H4 (cell line): ENCODE results near the gene PHACTR1. TPM values are rescaled to one million over a fixed set of nuclear protein-coding genes. Genes with fewer than 3 reads are reported as not detected.

Source experiments
- DNase-seq: peaks from one replicate; pipeline ENCODE4 v3.0.0-alpha.2; 2015; ENCODE audit warnings: low spot score
- total RNA-seq: library from RNA; depleted of rRNA; stranded (reverse); fragments of >200 nt; shearing (Covaris generic); gene quantifications from 2 replicates; pipeline ENCODE4 v1.2.3, GENCODE V29; 2014

The PHACTR1 gene
- total RNA-seq, 1 experiment from 2014 or later = 3.3 TPM

- DNase-seq = no peak
Observed at GRCh38 chr6:13025893-13026499, 309.4 kb downstream of the PHACTR1 start.

GRCh38 chr6:13026557-13026956 is 310.0 kb downstream of the PHACTR1 start:
- DNase-seq = no peak

- no peak for DNase-seq
Observed at GRCh38 chr6:13027207-13027606, 310.6 kb downstream of the PHACTR1 start.

- no peak for DNase-seq
Observed at GRCh38 chr6:13030396-13030795, 313.8 kb downstream of the PHACTR1 start.

GRCh38 chr6:13032566-13032965 is 316.0 kb downstream of the PHACTR1 start:
- no peak for DNase-seq

- DNase-seq = no peak
Observed at GRCh38 chr6:13033145-13033544, 316.6 kb downstream of the PHACTR1 start.

GRCh38 chr6:13034316-13034715 is 317.7 kb downstream of the PHACTR1 start:
- no peak for DNase-seq

GRCh38 chr6:13035606-13036005 is 319.0 kb downstream of the PHACTR1 start:
- no peak for DNase-seq

- DNase-seq = no peak
Observed at GRCh38 chr6:13038315-13038714, 321.7 kb downstream of the PHACTR1 start.

- no peak for DNase-seq
Observed at GRCh38 chr6:13038741-13039190, 322.2 kb downstream of the PHACTR1 start.

GRCh38 chr6:13044390-13044789 is 327.8 kb downstream of the PHACTR1 start:
- DNase-seq = peak; percentile 86

GRCh38 chr6:13044896-13045295 is 328.3 kb downstream of the PHACTR1 start:
- DNase-seq = no peak

GRCh38 chr6:13045676-13046075 is 329.1 kb downstream of the PHACTR1 start:
- no peak for DNase-seq

GRCh38 chr6:13046084-13046483 is 329.5 kb downstream of the PHACTR1 start:
- DNase-seq = no peak

GRCh38 chr6:13048113-13048512 is 331.5 kb downstream of the PHACTR1 start:
- peak; percentile 8 for DNase-seq

GRCh38 chr6:13049666-13050254 is 333.2 kb downstream of the PHACTR1 start:
- DNase-seq = no peak

- DNase-seq = no peak
Observed at GRCh38 chr6:13053006-13053461, 336.5 kb downstream of the PHACTR1 start.

- DNase-seq = no peak
Observed at GRCh38 chr6:13058051-13058450, 341.5 kb downstream of the PHACTR1 start.

- no peak for DNase-seq
Observed at GRCh38 chr6:13059026-13059425, 342.5 kb downstream of the PHACTR1 start.

- DNase-seq = peak; percentile 18
Observed at GRCh38 chr6:13063300-13063918, 346.8 kb downstream of the PHACTR1 start.

- no peak for DNase-seq
Observed at GRCh38 chr6:13065581-13065980, 349.0 kb downstream of the PHACTR1 start.

- DNase-seq = no peak
Observed at GRCh38 chr6:13066050-13066449, 349.5 kb downstream of the PHACTR1 start.

- DNase-seq = no peak
Observed at GRCh38 chr6:13066820-13067219, 350.3 kb downstream of the PHACTR1 start.
